GM12892 (cell line): Measurements from ENCODE around the gene GALNT7.

Source experiments
- DNase-seq: peaks from one replicate; pipeline ENCODE4 v3.0.0; 2011; ENCODE audit not compliant: insufficient read length
- FAIRE-seq: peaks from 2 replicates; lab custom pipeline; 2011; peaks lifted over from hg19 to GRCh38; lab: Jason Lieb, UNC
- POLR2A ChIP-seq: IDR thresholded peaks from 2 replicates; pipeline ENCODE4 v1.6.1; 2011; ENCODE audit warnings: low read depth, low read length, control low read depth
- POLR2AphosphoS5 ChIP-seq: IDR thresholded peaks from 2 replicates; pipeline ENCODE4 v1.6.1; 2011; ENCODE audit warnings: low read depth, low read length, control low read depth
- TAF1 ChIP-seq: IDR thresholded peaks from 2 replicates; pipeline ENCODE4 v1.6.1; 2011; ENCODE audit warnings: low read depth, mild to moderate bottlenecking, control low read depth, low read length, borderline replicate concordance

GALNT7 gene

GRCh38 chr4:173240696-173241095, 72.1 kb downstream of the GALNT7 start:
- DNase-seq = no peak
- no peak for FAIRE-seq
- no peak for TF ChIP-seq POLR2AphosphoS5
- no peak for TF ChIP-seq TAF1
- TF ChIP-seq POLR2A = no peak

- DNase-seq (no peak), FAIRE-seq (peak; percentile 21)
- TF ChIP-seq POLR2AphosphoS5 = no peak
These were observed 74.0 kb downstream of the GALNT7 start for GRCh38 chr4:173242466-173243250.

GRCh38 chr4:173243321-173243720, 74.7 kb downstream of the GALNT7 start:
- no peak for DNase-seq
- TF ChIP-seq POLR2AphosphoS5 (no peak), POLR2A (no peak), TAF1 (no peak)
- FAIRE-seq = no peak

DNA sequence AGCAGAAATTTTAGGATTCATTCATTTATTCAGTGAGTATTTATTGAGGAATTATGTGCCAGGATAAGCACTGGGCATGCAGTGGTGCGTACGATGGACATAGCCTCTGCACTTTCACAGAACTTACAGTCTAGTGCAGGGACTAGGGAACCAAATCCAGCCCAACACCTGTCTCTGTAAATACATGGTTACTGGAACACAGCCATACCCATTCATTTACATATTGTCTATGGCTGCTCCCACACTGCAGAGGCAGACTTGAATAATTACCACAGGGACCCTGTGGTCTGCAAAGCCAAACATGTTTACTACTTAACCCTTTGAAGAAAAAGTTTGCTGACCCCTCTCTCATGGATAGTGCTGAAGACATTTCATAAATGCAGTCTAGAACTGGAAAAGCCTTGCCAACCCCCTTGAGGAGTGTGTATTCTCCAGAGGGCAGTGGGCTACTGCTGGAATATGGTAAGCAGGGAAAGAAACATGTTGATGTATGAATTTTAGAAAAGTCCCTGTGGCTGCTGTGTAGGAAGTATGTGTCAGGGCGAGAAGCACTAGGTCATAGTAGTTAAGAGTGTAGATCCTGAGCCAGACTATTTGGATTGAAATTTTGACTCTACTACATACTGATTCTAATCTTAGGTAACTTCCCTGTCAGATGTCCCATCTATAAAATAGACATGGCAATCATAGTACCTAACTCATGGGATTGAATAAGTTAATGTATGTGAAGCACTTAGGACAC, 75.5 kb downstream of the GALNT7 start:
- no peak for DNase-seq
- TF ChIP-seq TAF1 = no peak
- no peak for TF ChIP-seq POLR2A
- TF ChIP-seq POLR2AphosphoS5 = no peak
- no peak for FAIRE-seq

- TF ChIP-seq TAF1 (no peak), POLR2AphosphoS5 (no peak), POLR2A (no peak)
- no peak for FAIRE-seq
- DNase-seq = no peak
These were observed 77.3 kb downstream of the GALNT7 start for GRCh38 chr4:173245952-173246351.

DNA sequence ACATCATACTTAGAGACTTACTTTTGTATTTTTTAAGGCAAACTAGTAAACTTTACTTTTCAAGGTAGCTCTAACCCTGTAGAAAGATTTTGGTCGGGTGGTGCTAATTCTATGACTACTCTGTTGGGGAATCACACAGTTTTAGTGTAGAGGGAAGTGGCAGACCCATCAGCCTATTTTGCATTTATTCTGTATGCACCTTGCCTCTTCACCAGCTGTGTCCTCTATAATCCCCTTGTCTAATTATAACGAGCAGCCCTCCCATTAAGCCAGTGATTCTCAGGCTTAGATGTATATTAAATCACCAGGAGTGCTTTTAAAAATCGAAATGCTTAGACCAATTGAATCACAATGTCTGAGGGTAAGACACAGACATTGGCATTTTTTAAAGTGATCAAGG, 78.1 kb downstream of the GALNT7 start:
- TF ChIP-seq TAF1 (no peak), POLR2A (no peak), POLR2AphosphoS5 (no peak)
- no peak for DNase-seq
- peak; percentile 70 for FAIRE-seq

DNA sequence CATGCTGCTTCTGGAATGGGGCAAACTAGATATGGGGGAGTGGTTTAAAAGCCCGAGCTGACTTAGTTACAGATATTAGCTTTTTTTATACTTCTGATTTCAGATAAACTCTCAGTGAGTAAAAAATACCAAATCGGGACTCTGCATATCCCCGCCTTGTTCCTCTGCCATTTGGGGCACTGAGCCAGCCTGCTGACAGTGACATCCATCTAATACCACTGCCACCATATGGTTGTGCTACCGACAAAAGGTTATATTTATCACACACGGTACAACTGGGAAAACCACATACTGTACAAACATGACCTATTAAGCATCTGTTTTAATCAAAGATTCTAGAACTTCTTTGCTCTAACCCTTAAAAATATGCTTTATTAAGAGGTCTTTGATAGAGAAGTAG, 78.7 kb downstream of the GALNT7 start:
- TF ChIP-seq TAF1 (no peak), POLR2A (no peak), POLR2AphosphoS5 (no peak)
- DNase-seq (no peak), FAIRE-seq (no peak)

GRCh38 chr4:173248690-173249089, 80.1 kb downstream of the GALNT7 start:
- TF ChIP-seq TAF1 (no peak), POLR2A (no peak), POLR2AphosphoS5 (no peak)
- DNase-seq (no peak), FAIRE-seq (no peak)

GRCh38 chr4:173252024-173252935, 83.7 kb downstream of the GALNT7 start:
- TF ChIP-seq POLR2AphosphoS5 = no peak
- no peak for TF ChIP-seq TAF1
- no peak for TF ChIP-seq POLR2A
- no peak for DNase-seq
- no peak for FAIRE-seq

DNA sequence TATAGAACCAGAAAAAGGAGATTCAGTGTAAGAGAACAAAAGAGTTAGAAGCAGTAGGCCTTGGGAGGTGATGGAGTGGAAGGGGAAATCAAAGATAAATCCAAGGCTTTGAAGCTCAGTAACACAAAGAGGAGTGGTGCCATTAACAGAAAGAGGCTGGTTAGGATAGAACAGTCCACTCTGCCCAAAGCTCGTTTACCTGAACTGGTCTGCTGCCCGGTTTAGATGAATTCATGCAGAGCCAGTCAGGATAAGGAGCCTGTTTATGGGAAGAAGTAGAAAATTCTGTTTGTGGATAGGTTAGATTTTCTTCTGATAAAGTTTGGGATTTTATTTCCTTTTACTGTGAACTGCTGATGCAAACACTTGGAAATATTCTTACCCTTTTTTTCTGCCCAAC, 85.0 kb downstream of the GALNT7 start:
- no peak for DNase-seq
- FAIRE-seq = no peak
- no peak for TF ChIP-seq POLR2A
- no peak for TF ChIP-seq POLR2AphosphoS5
- no peak for TF ChIP-seq TAF1

DNA sequence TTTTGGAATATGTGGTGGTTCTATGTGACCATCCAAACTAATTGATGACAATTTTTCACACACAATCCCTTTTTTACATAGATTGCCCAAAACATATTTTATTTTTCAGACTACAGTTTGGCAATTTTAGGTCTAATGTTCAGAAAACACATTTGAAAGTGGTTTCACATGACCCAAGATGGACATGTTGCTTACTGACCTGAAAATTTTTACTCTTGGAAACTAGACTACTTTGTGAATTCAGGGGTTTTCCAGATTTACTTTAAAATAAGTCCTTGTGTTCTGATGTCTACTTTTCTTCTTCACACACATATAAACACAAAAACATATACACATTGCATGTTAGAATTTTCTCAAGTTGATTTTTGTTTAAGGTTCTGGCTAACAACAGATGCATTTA, 86.0 kb downstream of the GALNT7 start:
- TF ChIP-seq TAF1 (no peak), POLR2AphosphoS5 (no peak), POLR2A (no peak)
- no peak for FAIRE-seq
- DNase-seq = no peak

GRCh38 chr4:173256825-173257224, 88.2 kb downstream of the GALNT7 start:
- DNase-seq (no peak), FAIRE-seq (no peak)
- TF ChIP-seq TAF1 = no peak
- TF ChIP-seq POLR2A = no peak
- no peak for TF ChIP-seq POLR2AphosphoS5
